ENCODE results near the gene HOXC10.

Gene HOXC10

DNA sequence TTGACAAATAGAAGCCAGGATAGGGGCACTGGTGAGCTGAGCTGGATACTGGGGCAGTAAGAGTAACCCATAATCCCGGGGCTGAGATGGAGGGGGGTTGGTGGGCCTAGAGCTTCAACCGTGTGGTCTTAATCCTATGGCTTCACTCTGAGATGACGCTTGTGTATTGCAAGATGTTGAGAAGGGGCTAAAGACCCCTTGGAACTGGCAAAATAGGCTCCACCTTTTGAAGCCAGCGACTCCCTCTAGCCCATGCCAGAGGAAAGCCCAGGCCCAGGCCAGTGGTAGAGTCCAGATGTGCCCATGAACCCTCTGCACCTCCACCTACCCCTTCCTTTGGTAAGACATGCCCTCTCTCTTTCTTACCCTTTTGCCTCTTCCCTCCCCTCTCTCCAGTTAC lies 25.6 kb upstream of the HOXC10 start:
- Histone ChIP-seq H3K9ac (ENCODE audit: low read length in 2 of 2) (no peak overlapping the region), H3K4me3 (ENCODE audit: low read length in 2 of 2) (no peak overlapping the region), H3K27ac (ENCODE audit: low read length) (no peak overlapping the region), H3K36me3 (ENCODE audit: control insufficient read depth in 2 of 2, insufficient read depth in 2 of 2, low read length in 2 of 2) (no peaks in the 10 kb centered on the region), H3K27me3 (ENCODE audit: control insufficient read depth in 1 of 2, insufficient read depth in 2 of 2, low read length in 2 of 2) (peaks cover 91 to 98% of the 10 kb centered on the region in 2 donors), H3K4me1 (ENCODE audit: control insufficient read depth, insufficient read depth, low read length) (peaks cover 8% of the 10 kb centered on the region), H3K9me3 (ENCODE audit: control insufficient read depth in 2 of 2, low read length in 2 of 2) (no peaks in the 10 kb centered on the region)

GRCh38 chr12:53960187-53961024 lies 24.5 kb upstream of the HOXC10 start:
- H3K27me3 ChIP-seq (ENCODE audit: control insufficient read depth in 1 of 2, insufficient read depth in 2 of 2, low read length in 2 of 2) = peaks cover 93 to 98% of the 10 kb centered on the region in 2 donors
- peaks cover 0 to 2% of the 10 kb centered on the region in 2 donors for H3K9me3 ChIP-seq (ENCODE audit: control insufficient read depth in 2 of 2, low read length in 2 of 2)
- no peak overlapping the region for H3K27ac ChIP-seq (ENCODE audit: low read length)
- no peak overlapping the region for H3K9ac ChIP-seq (ENCODE audit: low read length in 2 of 2)
- peaks cover 8% of the 10 kb centered on the region for H3K4me1 ChIP-seq (ENCODE audit: control insufficient read depth, insufficient read depth, low read length)
- no peak overlapping the region for H3K4me3 ChIP-seq (ENCODE audit: low read length in 2 of 2)
- H3K36me3 ChIP-seq (ENCODE audit: control insufficient read depth in 2 of 2, insufficient read depth in 2 of 2, low read length in 2 of 2) = no peaks in the 10 kb centered on the region

- H3K4me1 ChIP-seq (ENCODE audit: control insufficient read depth, insufficient read depth, low read length) = peaks cover 8% of the 10 kb centered on the region
- H3K36me3 ChIP-seq (ENCODE audit: control insufficient read depth in 2 of 2, insufficient read depth in 2 of 2, low read length in 2 of 2) = no peaks in the 10 kb centered on the region
- H3K9ac ChIP-seq (ENCODE audit: low read length in 2 of 2) = no peak overlapping the region
- peaks cover 92 to 98% of the 10 kb centered on the region in 2 donors for H3K27me3 ChIP-seq (ENCODE audit: control insufficient read depth in 1 of 2, insufficient read depth in 2 of 2, low read length in 2 of 2)
- H3K27ac ChIP-seq (ENCODE audit: low read length) = no peak overlapping the region
- no peak overlapping the region for H3K4me3 ChIP-seq (ENCODE audit: low read length in 2 of 2)
- peaks cover 0 to 2% of the 10 kb centered on the region in 2 donors for H3K9me3 ChIP-seq (ENCODE audit: control insufficient read depth in 2 of 2, low read length in 2 of 2)
Measured at GRCh38 chr12:53961025-53961761, 23.8 kb upstream of the HOXC10 start.

- Histone ChIP-seq H3K27me3 (ENCODE audit: control insufficient read depth in 1 of 2, insufficient read depth in 2 of 2, low read length in 2 of 2) (peaks cover 92 to 98% of the 10 kb centered on the region in 2 donors), H3K4me3 (ENCODE audit: low read length in 2 of 2) (no peak overlapping the region), H3K27ac (ENCODE audit: low read length) (no peak overlapping the region), H3K4me1 (ENCODE audit: control insufficient read depth, insufficient read depth, low read length) (peaks cover 9% of the 10 kb centered on the region), H3K9ac (ENCODE audit: low read length in 2 of 2) (no peak overlapping the region), H3K9me3 (ENCODE audit: control insufficient read depth in 2 of 2, low read length in 2 of 2) (peaks cover 0 to 2% of the 10 kb centered on the region in 2 donors), H3K36me3 (ENCODE audit: control insufficient read depth in 2 of 2, insufficient read depth in 2 of 2, low read length in 2 of 2) (no peaks in the 10 kb centered on the region)
Measured at GRCh38 chr12:53963005-53963404, 21.9 kb upstream of the HOXC10 start.

- Histone ChIP-seq H3K36me3 (ENCODE audit: control insufficient read depth in 2 of 2, insufficient read depth in 2 of 2, low read length in 2 of 2) (no peaks in the 10 kb centered on the region), H3K27me3 (ENCODE audit: control insufficient read depth in 1 of 2, insufficient read depth in 2 of 2, low read length in 2 of 2) (peaks cover 92 to 98% of the 10 kb centered on the region in 2 donors)
Measured at GRCh38 chr12:53963434-53964314, 21.3 kb upstream of the HOXC10 start.

GRCh38 chr12:53964315-53964713 lies 20.6 kb upstream of the HOXC10 start:
- H3K4me1 ChIP-seq (ENCODE audit: control insufficient read depth, insufficient read depth, low read length) = peaks cover 9% of the 10 kb centered on the region
- peaks cover 94 to 100% of the 10 kb centered on the region in 2 donors for H3K27me3 ChIP-seq (ENCODE audit: control insufficient read depth in 1 of 2, insufficient read depth in 2 of 2, low read length in 2 of 2)
- no peak overlapping the region for H3K9ac ChIP-seq (ENCODE audit: low read length in 2 of 2)
- no peaks in the 10 kb centered on the region for H3K36me3 ChIP-seq (ENCODE audit: control insufficient read depth in 2 of 2, insufficient read depth in 2 of 2, low read length in 2 of 2)
- H3K9me3 ChIP-seq (ENCODE audit: control insufficient read depth in 2 of 2, low read length in 2 of 2) = peaks cover 0 to 2% of the 10 kb centered on the region in 2 donors
- H3K27ac ChIP-seq (ENCODE audit: low read length) = no peak overlapping the region
- H3K4me3 ChIP-seq (ENCODE audit: low read length in 2 of 2) = no peak overlapping the region

More at GRCh38 chr12:53963434-53964314, 21.3 kb upstream of the HOXC10 start:
- peaks cover 9% of the 10 kb centered on the region for H3K4me1 ChIP-seq (ENCODE audit: control insufficient read depth, insufficient read depth, low read length)
- no peak overlapping the region for H3K4me3 ChIP-seq (ENCODE audit: low read length in 2 of 2)
- peaks cover 0 to 2% of the 10 kb centered on the region in 2 donors for H3K9me3 ChIP-seq (ENCODE audit: control insufficient read depth in 2 of 2, low read length in 2 of 2)
- H3K27ac ChIP-seq (ENCODE audit: low read length) = no peak overlapping the region
- no peak overlapping the region for H3K9ac ChIP-seq (ENCODE audit: low read length in 2 of 2)

DNA sequence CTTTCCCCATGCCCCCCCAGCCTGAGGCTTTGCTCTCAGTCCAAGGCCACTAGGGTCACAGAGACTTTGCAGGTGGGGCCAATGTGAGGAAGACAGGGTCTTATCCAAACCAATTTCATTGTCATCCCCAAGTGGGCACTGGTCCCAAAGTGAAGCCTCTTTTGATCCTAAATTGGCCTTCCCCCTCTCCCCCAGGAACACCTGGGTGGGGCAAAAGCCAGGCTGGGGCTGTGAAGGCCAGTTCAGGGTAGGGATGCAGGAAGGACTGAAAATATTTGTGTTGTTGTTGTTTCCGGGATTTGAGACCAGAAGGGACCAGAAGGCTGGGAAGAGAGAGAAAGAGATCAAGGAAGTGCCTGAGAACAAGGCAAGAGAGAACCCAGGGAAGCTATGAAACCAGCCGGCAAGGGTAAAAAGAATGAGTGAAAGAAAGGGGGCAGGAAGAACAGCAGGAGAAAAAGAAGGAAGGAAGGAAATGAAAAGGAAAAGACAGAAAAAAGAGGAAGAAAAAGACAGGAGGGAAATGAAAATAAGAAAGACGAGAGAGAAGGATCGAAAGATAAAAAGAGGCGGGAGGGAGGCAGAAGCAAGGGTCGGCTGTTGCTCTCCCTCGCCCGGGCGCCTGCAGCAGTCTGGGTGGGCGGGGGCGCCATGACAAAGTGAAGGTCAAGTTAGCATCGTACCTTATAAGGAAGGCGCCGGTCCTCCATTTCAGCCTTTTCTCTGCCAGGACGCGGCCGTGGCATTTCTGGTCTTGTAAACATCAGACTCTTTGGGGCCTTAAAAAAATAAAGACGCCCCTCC lies 19.5 kb upstream of the HOXC10 start:
- no peak overlapping the region for H3K4me3 ChIP-seq (ENCODE audit: low read length in 2 of 2)
- no peak overlapping the region for H3K27ac ChIP-seq (ENCODE audit: low read length)
- H3K36me3 ChIP-seq (ENCODE audit: control insufficient read depth in 2 of 2, insufficient read depth in 2 of 2, low read length in 2 of 2) = no peaks in the 10 kb centered on the region
- H3K9me3 ChIP-seq (ENCODE audit: control insufficient read depth in 2 of 2, low read length in 2 of 2) = peaks cover 0 to 2% of the 10 kb centered on the region in 2 donors
- H3K9ac ChIP-seq (ENCODE audit: low read length in 2 of 2) = no peak overlapping the region
- peaks cover 9% of the 10 kb centered on the region for H3K4me1 ChIP-seq (ENCODE audit: control insufficient read depth, insufficient read depth, low read length)
- H3K27me3 ChIP-seq (ENCODE audit: control insufficient read depth in 1 of 2, insufficient read depth in 2 of 2, low read length in 2 of 2) = peaks cover 96 to 100% of the 10 kb centered on the region in 2 donors

- no peak overlapping the region for H3K27ac ChIP-seq (ENCODE audit: low read length)
Measured at GRCh38 chr12:53966085-53966384, 18.9 kb upstream of the HOXC10 start.

DNA sequence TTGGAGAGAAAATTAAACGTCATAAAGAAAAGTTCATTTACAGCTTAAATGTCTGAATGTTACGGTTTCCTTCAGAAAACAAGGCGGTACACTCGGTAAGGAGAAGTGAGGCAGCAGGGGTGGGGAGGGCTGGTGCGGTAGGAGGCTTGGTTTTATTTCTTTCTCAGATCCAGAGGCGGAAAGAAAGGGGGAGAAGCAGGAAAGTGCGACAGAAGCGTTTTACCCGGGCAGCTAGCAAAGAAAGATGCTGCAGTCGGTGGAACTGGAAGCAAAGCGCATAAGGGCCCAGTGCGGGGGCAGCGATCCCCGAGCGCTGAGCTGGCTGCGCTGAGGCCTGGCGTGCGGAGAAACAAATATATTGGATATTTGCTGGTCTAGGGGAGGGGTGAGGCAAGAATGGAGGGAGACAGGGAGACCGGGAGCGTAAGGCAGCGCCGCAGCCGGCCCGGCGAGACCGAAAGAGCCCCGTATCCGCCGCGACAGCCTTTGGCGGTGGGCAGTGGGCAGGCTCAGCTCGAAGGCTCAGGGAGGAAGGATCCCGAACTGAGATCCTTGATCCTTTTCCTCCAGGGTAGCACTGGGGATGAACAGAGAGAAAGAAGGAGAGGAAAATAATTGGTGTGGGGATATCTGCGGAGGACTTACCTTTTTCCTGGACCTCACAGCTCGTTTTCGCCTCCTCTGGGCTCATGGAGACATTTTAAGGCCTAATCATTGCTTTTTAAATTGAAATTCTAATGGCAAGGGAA lies 18.4 kb upstream of the HOXC10 start:
- H3K9ac ChIP-seq (ENCODE audit: low read length in 2 of 2) = no peak overlapping the region
- H3K4me3 ChIP-seq (ENCODE audit: low read length in 2 of 2) = peak overlapping the region in 1 of 2 donors; percentile 15
- H3K27me3 ChIP-seq (ENCODE audit: control insufficient read depth in 1 of 2, insufficient read depth in 2 of 2, low read length in 2 of 2) = peaks cover 96 to 100% of the 10 kb centered on the region in 2 donors
- H3K36me3 ChIP-seq (ENCODE audit: control insufficient read depth in 2 of 2, insufficient read depth in 2 of 2, low read length in 2 of 2) = no peaks in the 10 kb centered on the region
- peaks cover 0 to 2% of the 10 kb centered on the region in 2 donors for H3K9me3 ChIP-seq (ENCODE audit: control insufficient read depth in 2 of 2, low read length in 2 of 2)
- peaks cover 6% of the 10 kb centered on the region for H3K4me1 ChIP-seq (ENCODE audit: control insufficient read depth, insufficient read depth, low read length)
- no peak overlapping the region for H3K27ac ChIP-seq (ENCODE audit: low read length)

More at GRCh38 chr12:53966085-53966384, 18.9 kb upstream of the HOXC10 start:
- Histone ChIP-seq H3K36me3 (ENCODE audit: control insufficient read depth in 2 of 2, insufficient read depth in 2 of 2, low read length in 2 of 2) (no peaks in the 10 kb centered on the region), H3K9ac (ENCODE audit: low read length in 2 of 2) (no peak overlapping the region), H3K27me3 (ENCODE audit: control insufficient read depth in 1 of 2, insufficient read depth in 2 of 2, low read length in 2 of 2) (peaks cover 96 to 100% of the 10 kb centered on the region in 2 donors), H3K4me1 (ENCODE audit: control insufficient read depth, insufficient read depth, low read length) (peaks cover 7% of the 10 kb centered on the region), H3K4me3 (ENCODE audit: low read length in 2 of 2) (no peak overlapping the region), H3K9me3 (ENCODE audit: control insufficient read depth in 2 of 2, low read length in 2 of 2) (peaks cover 0 to 2% of the 10 kb centered on the region in 2 donors)

Measured in stomach smooth muscle (tissue), 2 donors.